HCT116 (cell line): ENCODE measurements around the gene PIK3R2.

Source experiments
- CEBPB ChIP-seq: IDR thresholded peaks from 2 replicates; pipeline ENCODE4 v1.6.1; 2012; ENCODE audit warnings: low read depth
- CTCF ChIP-seq, 3 experiments: fragments of 200-600 bp in 1 of 3; sonication (generic) in 1 of 3; IDR thresholded peaks in 2 of 3; conservative IDR thresholded peaks in 1 of 3; 2 replicates each; pipeline ENCODE4 v1.5.1; 2012 to 2017; ENCODE audit warnings: low read depth in 2 of 3, low read length in 2 of 3, antibody characterized with exemption in 1 of 3, borderline replicate concordance in 1 of 3, control low read depth in 1 of 3, mild to moderate bottlenecking in 1 of 3, mixed read lengths in 1 of 3, mixed run types in 1 of 3, moderate library complexity in 1 of 3; ENCODE audit not compliant: insufficient read depth in 1 of 3
- EGR1 ChIP-seq: IDR thresholded peaks from 2 replicates; pipeline ENCODE4 v1.6.1; 2012; ENCODE audit warnings: low read depth
- EZH2phosphoT487 ChIP-seq: fragments of 200-600 bp; IDR thresholded peaks from 2 replicates; pipeline ENCODE4 v1.6.1; 2018; ENCODE audit warnings: antibody characterized with exemption, borderline replicate concordance
- FOSL1 ChIP-seq: IDR thresholded peaks from 2 replicates; pipeline ENCODE4 v1.6.1; 2012; ENCODE audit warnings: low read depth
- POLR2A ChIP-seq: IDR thresholded peaks from 2 replicates; pipeline ENCODE4 v1.7.0; 2011; ENCODE audit warnings: borderline replicate concordance; ENCODE audit not compliant: insufficient read depth, insufficient read length; ENCODE audit errors: extremely low read depth
- RAD21 ChIP-seq: IDR thresholded peaks from 2 replicates; pipeline ENCODE4 v1.6.1; 2012; ENCODE audit warnings: low read depth, mild to moderate bottlenecking
- REST ChIP-seq: IDR thresholded peaks from 2 replicates; pipeline ENCODE4 v1.6.1; 2012; ENCODE audit warnings: low read depth
- YY1 ChIP-seq: IDR thresholded peaks from 2 replicates; pipeline ENCODE4 v1.6.1; 2011; ENCODE audit warnings: low read length, low read depth, moderate library complexity, mild to moderate bottlenecking; ENCODE audit not compliant: insufficient replicate concordance; ENCODE audit errors: extremely low read depth
- ZNF274 ChIP-seq: fragments of 200-500 bp; sonication (Bioruptor generic); IDR thresholded peaks from 2 replicates; pipeline ENCODE4 v1.6.1; 2014; ENCODE audit warnings: mild to moderate bottlenecking, low read depth, low read length, inconsistent platforms

GRCh38 chr19:18179957-18180356 is 27.0 kb downstream of the PIK3R2 start:
- no peak for TF ChIP-seq POLR2A
- no peak for TF ChIP-seq CTCF (IDR thresholded peaks at IDR 0.05 in 2 of 3, conservative IDR thresholded peaks at IDR 0.05 in 1 of 3; ENCODE audit: borderline replicate concordance in 1 of 3, insufficient read depth in 1 of 3, low read depth in 2 of 3, low read length in 2 of 3)
- TF ChIP-seq REST = no peak
- no peak for TF ChIP-seq EZH2phosphoT487
- no peak for TF ChIP-seq FOSL1
- no peak for TF ChIP-seq EGR1
- no peak for TF ChIP-seq ZNF274
- no peak for TF ChIP-seq RAD21
- no peak for TF ChIP-seq YY1
- no peak for TF ChIP-seq CEBPB
